Duodenal mucosa (tissue), 2 donors: ENCODE data around the gene CALN1.

ENCODE experiments used
- H3K27ac ChIP-seq: one replicate; pipeline ENCODE4 v1.7.0; 2013; ENCODE audit warnings: low read depth, low read length
- H3K27me3 ChIP-seq, 2 donors: one replicate each; pipeline ENCODE4 v1.7.0; 2013; ENCODE audit warnings: low read length in 2 of 2, control low read depth in 1 of 2; ENCODE audit not compliant: insufficient read depth in 2 of 2, control insufficient read depth in 1 of 2
- H3K36me3 ChIP-seq, 2 donors: one replicate each; pipeline ENCODE4 v1.7.0; 2013; ENCODE audit warnings: low read length in 2 of 2, control low read depth in 1 of 2; ENCODE audit not compliant: insufficient read depth in 2 of 2, control insufficient read depth in 1 of 2
- H3K4me1 ChIP-seq, 2 donors: one replicate each; pipeline ENCODE4 v1.7.0; 2013; ENCODE audit warnings: low read length in 2 of 2, control low read depth in 1 of 2; ENCODE audit not compliant: insufficient read depth in 2 of 2, control insufficient read depth in 1 of 2
- H3K4me3 ChIP-seq, 2 donors: one replicate each; pipeline ENCODE4 v1.7.0; 2013; ENCODE audit warnings: low read length in 2 of 2, low read depth in 1 of 2
- H3K9ac ChIP-seq, 2 donors: one replicate each; pipeline ENCODE4 v1.7.0; 2013; ENCODE audit warnings: low read length in 2 of 2, low read depth in 1 of 2
- H3K9me3 ChIP-seq, 2 donors: one replicate each; pipeline ENCODE4 v1.7.0; 2013; ENCODE audit warnings: low read length in 2 of 2, control low read depth in 1 of 2; ENCODE audit not compliant: control insufficient read depth in 1 of 2

CALN1 gene

DNA sequence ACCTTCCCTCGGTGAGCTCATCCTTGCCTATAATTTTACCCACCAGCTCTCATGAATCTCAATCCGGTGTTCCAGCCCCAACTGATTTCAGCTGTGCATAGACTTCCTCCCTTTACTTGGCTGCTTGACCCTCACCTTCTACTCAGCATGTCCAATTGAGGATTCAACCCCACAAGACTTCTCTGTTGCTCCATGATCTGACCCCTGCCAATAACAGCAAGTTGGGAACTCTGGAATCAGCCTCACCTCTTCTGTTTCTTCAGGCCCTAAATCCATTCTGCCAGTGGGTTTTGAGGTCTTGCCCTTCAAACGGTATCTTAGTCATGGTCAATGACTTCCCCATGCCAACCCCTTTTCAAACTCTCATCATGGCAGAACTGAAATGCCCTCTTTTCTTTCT, 390.4 kb downstream of the CALN1 start:
- H3K9me3 ChIP-seq, result peaks cover 7 to 26% of the 10 kb centered on the region in 2 donors
- H3K27me3 ChIP-seq, result no peaks in the 10 kb centered on the region
- no peaks in the 10 kb centered on the region for H3K36me3 ChIP-seq
- no peak overlapping the region for H3K27ac ChIP-seq
- no peak overlapping the region for H3K4me3 ChIP-seq
- no peak overlapping the region for H3K9ac ChIP-seq
- H3K4me1 ChIP-seq, result no peaks in the 10 kb centered on the region

GRCh38 chr7:72020311-72020710, 391.8 kb downstream of the CALN1 start:
- H3K9me3 ChIP-seq, result peaks cover 11 to 27% of the 10 kb centered on the region in 2 donors
- no peak overlapping the region for H3K9ac ChIP-seq
- H3K36me3 ChIP-seq, result no peaks in the 10 kb centered on the region
- H3K4me3 ChIP-seq, result no peak overlapping the region
- H3K27me3 ChIP-seq, result no peaks in the 10 kb centered on the region
- no peaks in the 10 kb centered on the region for H3K4me1 ChIP-seq
- H3K27ac ChIP-seq, result no peak overlapping the region

DNA sequence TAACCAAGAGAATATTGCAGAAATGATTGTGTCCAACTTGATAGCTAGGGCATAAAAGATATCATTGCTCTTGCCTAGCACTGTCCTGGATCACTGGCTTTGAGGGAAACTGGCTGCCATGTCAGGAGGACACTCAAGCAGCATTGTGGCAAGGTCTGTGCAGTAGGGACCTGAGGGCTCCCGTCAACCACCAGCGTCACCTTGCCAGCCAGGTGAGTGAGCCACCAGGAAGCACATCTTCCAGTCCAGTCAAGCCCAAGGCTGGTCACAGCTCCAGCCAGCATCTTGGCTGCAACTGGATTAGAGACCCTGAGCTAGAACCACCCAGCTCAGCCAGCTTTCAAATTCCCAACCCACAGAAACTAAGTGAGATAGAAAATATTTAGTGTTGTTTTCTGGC, 392.7 kb downstream of the CALN1 start:
- Histone ChIP-seq H3K9ac (no peak overlapping the region), H3K27me3 (no peaks in the 10 kb centered on the region), H3K4me1 (no peaks in the 10 kb centered on the region), H3K4me3 (no peak overlapping the region), H3K27ac (no peak overlapping the region), H3K36me3 (no peaks in the 10 kb centered on the region), H3K9me3 (peaks cover 11 to 27% of the 10 kb centered on the region in 2 donors)

GRCh38 chr7:72017756-72018155, 394.4 kb downstream of the CALN1 start:
- Histone ChIP-seq H3K4me1 (no peaks in the 10 kb centered on the region), H3K9me3 (peaks cover 11 to 23% of the 10 kb centered on the region in 2 donors), H3K9ac (no peak overlapping the region), H3K27ac (no peak overlapping the region), H3K4me3 (no peak overlapping the region), H3K27me3 (no peaks in the 10 kb centered on the region), H3K36me3 (no peaks in the 10 kb centered on the region)

- no peaks in the 10 kb centered on the region for H3K36me3 ChIP-seq
- H3K9ac ChIP-seq, result no peak overlapping the region
- H3K4me1 ChIP-seq, result no peaks in the 10 kb centered on the region
- H3K27ac ChIP-seq, result no peak overlapping the region
- no peaks in the 10 kb centered on the region for H3K27me3 ChIP-seq
- H3K4me3 ChIP-seq, result no peak overlapping the region
- H3K9me3 ChIP-seq, result peaks cover 11 to 20% of the 10 kb centered on the region in 2 donors
Observed at GRCh38 chr7:72016574-72016973, 395.6 kb downstream of the CALN1 start.

DNA sequence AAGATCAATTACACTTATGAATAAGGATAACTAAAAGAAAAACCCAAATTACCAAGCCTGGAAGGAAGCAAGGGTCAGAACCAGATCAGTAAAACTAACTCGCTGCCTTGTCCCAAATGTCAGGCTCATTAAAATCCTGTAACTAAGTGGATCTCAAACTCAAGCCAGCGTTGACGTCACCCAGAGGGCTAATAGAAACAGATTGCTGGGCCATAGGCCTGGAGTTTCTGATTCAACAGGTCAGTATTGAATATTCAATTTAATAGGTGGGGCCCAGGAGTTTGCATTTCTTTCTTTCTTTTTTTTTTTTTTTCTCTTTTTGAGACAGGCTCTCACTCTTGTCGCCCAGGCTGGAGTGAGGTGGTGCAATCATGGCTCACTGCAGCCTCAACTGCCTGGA, 397.0 kb downstream of the CALN1 start:
- Histone ChIP-seq H3K36me3 (no peaks in the 10 kb centered on the region), H3K9ac (no peak overlapping the region), H3K27me3 (no peaks in the 10 kb centered on the region), H3K27ac (no peak overlapping the region), H3K4me3 (no peak overlapping the region), H3K9me3 (peaks cover 11 to 13% of the 10 kb centered on the region in 2 donors), H3K4me1 (no peaks in the 10 kb centered on the region)

DNA sequence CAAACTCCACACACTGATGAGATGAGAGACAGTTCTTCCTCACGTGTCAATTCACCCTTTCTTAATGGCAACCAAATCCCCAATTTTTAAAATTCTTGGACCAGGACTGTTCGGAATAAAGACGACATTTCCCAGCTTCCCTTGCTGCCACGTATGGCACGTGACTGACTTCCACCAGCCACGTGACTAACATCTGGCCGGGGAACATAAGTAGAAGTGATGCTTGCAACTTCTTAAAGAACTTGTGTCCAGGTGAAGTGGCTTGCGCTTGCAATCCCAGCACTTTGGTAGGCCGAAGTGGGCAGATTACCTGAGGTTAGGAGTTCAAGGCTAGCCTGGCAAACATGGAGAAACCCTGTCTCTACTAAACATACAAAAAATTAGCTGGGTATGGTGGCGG, 405.1 kb downstream of the CALN1 start:
- H3K27ac ChIP-seq, result no peak overlapping the region
- H3K36me3 ChIP-seq, result no peaks in the 10 kb centered on the region
- H3K9ac ChIP-seq, result no peak overlapping the region
- H3K4me3 ChIP-seq, result no peak overlapping the region
- H3K9me3 ChIP-seq, result no peaks in the 10 kb centered on the region
- H3K27me3 ChIP-seq, result no peaks in the 10 kb centered on the region
- no peaks in the 10 kb centered on the region for H3K4me1 ChIP-seq

DNA sequence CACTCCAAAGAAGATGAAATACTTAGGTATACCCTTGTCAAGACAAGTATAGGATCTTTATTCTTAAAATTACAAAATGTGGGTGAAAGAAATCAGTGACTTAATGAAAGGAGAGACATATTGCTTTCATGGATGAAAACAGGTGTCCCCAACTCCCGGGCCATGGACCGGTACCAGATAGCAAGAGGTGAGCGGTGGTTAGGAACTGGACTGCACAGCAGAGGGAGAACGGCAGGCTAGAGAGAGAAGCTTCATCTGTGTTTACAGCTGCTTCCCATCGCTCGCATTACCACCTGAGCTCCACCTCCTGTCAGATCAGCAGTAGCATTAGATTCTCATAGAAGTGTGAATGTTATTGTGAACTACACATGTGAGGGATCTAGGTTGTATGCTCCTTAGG, 408.9 kb downstream of the CALN1 start:
- H3K36me3 ChIP-seq, result no peaks in the 10 kb centered on the region
- no peak overlapping the region for H3K27ac ChIP-seq
- no peaks in the 10 kb centered on the region for H3K4me1 ChIP-seq
- no peak overlapping the region for H3K9ac ChIP-seq
- no peak overlapping the region for H3K4me3 ChIP-seq
- H3K27me3 ChIP-seq, result no peaks in the 10 kb centered on the region
- peaks cover 0 to 5% of the 10 kb centered on the region in 2 donors for H3K9me3 ChIP-seq

DNA sequence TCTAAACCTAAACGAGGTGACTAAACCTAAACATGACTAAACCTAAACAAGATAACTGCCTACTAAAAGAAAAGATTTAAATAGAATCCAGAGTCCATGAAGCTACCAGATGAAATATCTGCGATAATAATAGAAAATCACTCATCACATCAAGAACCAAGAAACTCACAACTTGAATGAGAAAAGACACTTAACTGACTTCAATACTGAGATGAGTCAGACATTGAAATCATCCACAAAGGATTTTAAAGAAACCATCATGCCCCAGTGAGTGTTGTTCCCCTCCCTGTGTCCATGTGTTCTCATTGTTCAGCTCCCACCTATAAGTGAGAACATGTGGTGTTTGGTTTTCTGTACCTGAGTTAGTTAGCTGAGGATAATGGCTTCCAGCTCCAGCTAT, 416.0 kb downstream of the CALN1 start:
- no peaks in the 10 kb centered on the region for H3K36me3 ChIP-seq
- no peak overlapping the region for H3K4me3 ChIP-seq
- H3K4me1 ChIP-seq, result no peaks in the 10 kb centered on the region
- H3K27ac ChIP-seq, result no peak overlapping the region
- H3K9me3 ChIP-seq, result peaks cover 0 to 7% of the 10 kb centered on the region in 2 donors
- no peak overlapping the region for H3K9ac ChIP-seq
- no peaks in the 10 kb centered on the region for H3K27me3 ChIP-seq

- no peaks in the 10 kb centered on the region for H3K36me3 ChIP-seq
- no peak overlapping the region for H3K27ac ChIP-seq
- no peak overlapping the region for H3K4me3 ChIP-seq
- H3K9me3 ChIP-seq, result peaks cover 0 to 7% of the 10 kb centered on the region in 2 donors
- no peaks in the 10 kb centered on the region for H3K27me3 ChIP-seq
- H3K9ac ChIP-seq, result no peak overlapping the region
- no peaks in the 10 kb centered on the region for H3K4me1 ChIP-seq
Observed at GRCh38 chr7:71995111-71995510, 417.0 kb downstream of the CALN1 start.

DNA sequence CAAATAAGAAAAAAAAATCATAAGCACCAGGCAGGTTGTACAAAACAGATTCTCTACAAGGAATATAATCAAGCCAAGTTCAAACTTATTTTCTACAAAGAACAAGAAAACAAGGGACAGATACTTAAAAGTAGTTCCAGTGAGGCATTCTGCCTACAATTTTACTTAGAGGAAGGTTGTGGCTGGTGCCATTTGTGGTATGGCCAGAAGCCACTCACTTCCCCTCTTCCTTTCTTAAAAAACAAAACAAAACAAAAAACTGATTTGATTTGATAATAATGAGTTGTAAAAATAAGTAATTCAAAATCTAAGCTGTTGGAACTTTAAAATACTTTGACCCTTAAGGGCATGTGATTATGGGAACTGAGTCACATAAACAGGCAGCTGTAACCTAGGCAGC, 420.6 kb downstream of the CALN1 start:
- no peaks in the 10 kb centered on the region for H3K27me3 ChIP-seq
- H3K9ac ChIP-seq, result no peak overlapping the region
- H3K27ac ChIP-seq, result no peak overlapping the region
- no peaks in the 10 kb centered on the region for H3K4me1 ChIP-seq
- H3K36me3 ChIP-seq, result no peaks in the 10 kb centered on the region
- H3K4me3 ChIP-seq, result no peak overlapping the region
- H3K9me3 ChIP-seq, result peaks cover 0 to 8% of the 10 kb centered on the region in 2 donors
